Mesenchymal stem cell (in vitro differentiated cells and primary cell): ENCODE data around the gene PLXNB2.

Experiments
- DNase-seq: peaks from one replicate; pipeline ENCODE4 v3.0.0-alpha.2; 2013
- H2AFZ ChIP-seq: one replicate; pipeline ENCODE4 v1.6.1; 2013; ENCODE audit warnings: low read depth, mild to moderate bottlenecking, control low read depth, inconsistent platforms, low read length, moderate library complexity
- H2AK5ac ChIP-seq: 2 replicates; pipeline ENCODE4 v1.6.1; 2013; ENCODE audit warnings: low read length, moderate library complexity, mild to moderate bottlenecking, inconsistent platforms; ENCODE audit not compliant: severe bottlenecking
- H2BK120ac ChIP-seq: one replicate; pipeline ENCODE4 v1.6.1; 2013; ENCODE audit warnings: low read depth, mild to moderate bottlenecking, inconsistent platforms, low read length, moderate library complexity
- H2BK12ac ChIP-seq, 2 experiments: one replicate each; pipeline ENCODE4 v1.6.1; 2013; ENCODE audit warnings: inconsistent platforms in 2 of 2, low read length in 2 of 2, mild to moderate bottlenecking in 2 of 2, moderate library complexity in 2 of 2, control low read depth in 1 of 2
- H2BK15ac ChIP-seq: one replicate; pipeline ENCODE4 v1.6.1; 2013; ENCODE audit warnings: mild to moderate bottlenecking, low read depth, inconsistent platforms; ENCODE audit not compliant: poor library complexity, severe bottlenecking
- H2BK5ac ChIP-seq: 2 replicates; pipeline ENCODE4 v1.6.1; 2013; ENCODE audit warnings: low read depth, mild to moderate bottlenecking, low read length, control low read depth, inconsistent platforms; ENCODE audit not compliant: poor library complexity, severe bottlenecking
- H3K14ac ChIP-seq, 2 experiments: one replicate each; pipeline ENCODE4 v1.6.1; 2013; ENCODE audit warnings: inconsistent platforms in 2 of 2, low read length in 2 of 2, control low read depth in 1 of 2, mild to moderate bottlenecking in 1 of 2, moderate library complexity in 1 of 2
- H3K18ac ChIP-seq, 2 experiments: one replicate each; pipeline ENCODE4 v1.6.1; 2013; ENCODE audit warnings: inconsistent platforms in 2 of 2, low read length in 2 of 2, control low read depth in 1 of 2, low read depth in 1 of 2, mild to moderate bottlenecking in 1 of 2
- H3K23ac ChIP-seq, 2 experiments: one replicate each; pipeline ENCODE4 v1.6.1; 2013; ENCODE audit warnings: inconsistent platforms in 2 of 2, low read length in 2 of 2, mild to moderate bottlenecking in 2 of 2, moderate library complexity in 2 of 2, control low read depth in 1 of 2
- H3K27ac ChIP-seq: 2 replicates; pipeline ENCODE4 v1.5.1; 2013; ENCODE audit warnings: mild to moderate bottlenecking, moderate library complexity, low read length, control low read depth, inconsistent platforms; ENCODE audit not compliant: poor library complexity, severe bottlenecking
- H3K27me3 ChIP-seq, 2 experiments: 2 replicates each; pipeline versions ENCODE4 v1.6.1 to v1.7.0; 2013; ENCODE audit warnings: low read length in 2 of 2, mild to moderate bottlenecking in 2 of 2, moderate library complexity in 2 of 2, control low read depth in 1 of 2, inconsistent platforms in 1 of 2; ENCODE audit not compliant: control insufficient read depth in 1 of 2, insufficient read depth in 1 of 2
- H3K36me3 ChIP-seq, 2 experiments: 2 replicates each; pipeline versions ENCODE4 v1.6.1 to v1.7.0; 2013; ENCODE audit warnings: low read length in 2 of 2, control low read depth in 1 of 2, inconsistent platforms in 1 of 2, low read depth in 1 of 2, mild to moderate bottlenecking in 1 of 2; ENCODE audit not compliant: insufficient read depth in 2 of 2, control insufficient read depth in 1 of 2
- H3K4ac ChIP-seq, 2 experiments: one replicate each; pipeline ENCODE4 v1.6.1; 2013; ENCODE audit warnings: inconsistent platforms in 2 of 2, low read length in 2 of 2, mild to moderate bottlenecking in 2 of 2, moderate library complexity in 2 of 2, control low read depth in 1 of 2, low read depth in 1 of 2
- H3K4me1 ChIP-seq: 2 replicates; pipeline ENCODE4 v1.6.1; 2013; ENCODE audit warnings: low read depth, low read length, control low read depth; ENCODE audit not compliant: control insufficient read depth, insufficient read depth
- H3K4me2 ChIP-seq: 2 replicates; pipeline ENCODE4 v1.6.1; 2013; ENCODE audit warnings: low read length, mild to moderate bottlenecking, inconsistent platforms; ENCODE audit not compliant: poor library complexity, severe bottlenecking
- H3K4me3 ChIP-seq, 2 experiments: 2 replicates each; pipeline versions ENCODE4 v1.5.1 to v1.7.0; 2013; ENCODE audit warnings: low read length in 2 of 2, mild to moderate bottlenecking in 2 of 2, control low read depth in 1 of 2, low read depth in 1 of 2; ENCODE audit not compliant: insufficient read depth in 1 of 2
- H3K79me1 ChIP-seq: replicated peaks from 2 replicates; pipeline ENCODE4 v1.6.1; 2013; ENCODE audit warnings: mild to moderate bottlenecking, control low read depth, low read length, inconsistent platforms; ENCODE audit not compliant: poor library complexity, severe bottlenecking
- H3K9ac ChIP-seq: 2 replicates; pipeline ENCODE4 v1.7.0; 2013; ENCODE audit warnings: mild to moderate bottlenecking, low read length, moderate library complexity
- H3K9me3 ChIP-seq: 2 replicates; pipeline ENCODE4 v1.7.0; 2013; ENCODE audit warnings: mild to moderate bottlenecking, low read length; ENCODE audit not compliant: control insufficient read depth
- H4K8ac ChIP-seq: one replicate; pipeline ENCODE4 v1.6.1; 2013; ENCODE audit warnings: inconsistent platforms, mild to moderate bottlenecking, low read length, moderate library complexity
- H4K91ac ChIP-seq: one replicate; pipeline ENCODE4 v1.6.1; 2013; ENCODE audit warnings: mild to moderate bottlenecking, low read length, inconsistent platforms
- WGBS: methylation state at CpG from one replicate; pipeline ENCODE4 v1.1.7; 2013; ENCODE audit warnings: mixed read lengths; 5-methylcytosine and 5-hydroxymethylcytosine counted together

PLXNB2 gene

DNA sequence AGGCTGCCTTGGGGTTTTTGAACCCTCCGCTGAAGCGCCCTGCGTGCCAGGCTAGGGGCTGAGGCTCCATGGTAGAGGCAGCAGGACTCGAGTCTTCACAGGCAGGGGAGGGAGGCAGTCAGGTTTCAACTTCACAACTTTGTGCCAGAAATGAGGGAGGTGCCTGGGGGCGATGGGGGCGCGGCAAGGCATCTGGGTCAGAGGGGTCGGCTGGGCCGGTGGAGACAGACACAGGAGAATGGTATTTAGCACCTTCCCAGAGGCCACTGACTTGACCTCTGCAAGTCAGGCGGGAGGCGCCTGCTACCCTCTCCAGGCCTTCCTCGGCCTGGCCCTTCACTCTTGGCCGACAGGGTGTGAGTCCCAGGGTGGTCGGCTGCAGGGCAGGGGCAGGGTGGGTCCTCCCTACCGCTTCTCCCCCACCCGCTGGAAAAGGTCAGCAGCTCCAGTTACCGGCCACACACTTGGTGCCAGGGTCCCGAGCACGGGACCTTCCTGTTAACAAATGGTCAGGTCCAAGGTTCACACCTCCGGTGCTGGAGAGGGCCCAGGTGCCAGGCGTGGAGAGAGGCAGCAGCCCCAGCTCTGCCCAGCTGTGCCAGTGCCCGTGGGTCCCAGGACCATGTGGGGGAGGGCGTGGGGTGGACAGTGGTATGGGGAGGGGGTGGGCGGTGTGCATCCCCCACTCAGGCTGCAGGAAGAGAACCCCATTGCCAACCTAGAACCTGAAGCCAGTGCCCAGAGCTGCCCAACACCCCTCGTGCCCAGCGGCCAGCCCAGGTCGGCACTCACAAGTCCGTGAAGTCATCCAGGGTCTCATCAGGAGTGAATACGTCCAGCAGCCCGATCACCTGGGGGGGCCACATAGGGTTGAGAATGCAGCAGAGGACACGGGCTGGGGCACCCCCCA, 49.7 kb downstream of the PLXNB2 start:
- peaks cover 4 to 64% of the 10 kb centered on the region in 2 experiments for H3K36me3 ChIP-seq
- no peak overlapping the region for H3K4me3 ChIP-seq
- no peak overlapping the region for H4K8ac ChIP-seq
- no peak overlapping the region for H3K4me2 ChIP-seq
- H4K91ac ChIP-seq, result peak overlapping the region; percentile 18
- no peaks in the 10 kb centered on the region for H3K9me3 ChIP-seq
- H2BK120ac ChIP-seq, result no peak overlapping the region
- H3K9ac ChIP-seq, result no peak overlapping the region
- DNase-seq, result no peak
- H3K14ac ChIP-seq, result no peak overlapping the region
- no peak overlapping the region for H3K4ac ChIP-seq
- H3K18ac ChIP-seq, result no peak overlapping the region
- peaks cover 0 to 5% of the 10 kb centered on the region in 2 experiments for H3K27me3 ChIP-seq
- no peak overlapping the region for H2BK15ac ChIP-seq
- H2AK5ac ChIP-seq, result no peak overlapping the region
- no peak overlapping the region for H2BK5ac ChIP-seq
- no peak overlapping the region for H3K27ac ChIP-seq
- H2BK12ac ChIP-seq, result peak overlapping the region in 1 of 2 experiments; percentile 19
- H3K4me1 ChIP-seq, result peaks cover 31% of the 10 kb centered on the region
- no peak overlapping the region for H2AFZ ChIP-seq
- H3K79me1 ChIP-seq, result peaks cover 21% of the 10 kb centered on the region
- no peak overlapping the region for H3K23ac ChIP-seq
- WGBS, result 80% methylated on average over 31 of the region's 31 CpGs

DNA sequence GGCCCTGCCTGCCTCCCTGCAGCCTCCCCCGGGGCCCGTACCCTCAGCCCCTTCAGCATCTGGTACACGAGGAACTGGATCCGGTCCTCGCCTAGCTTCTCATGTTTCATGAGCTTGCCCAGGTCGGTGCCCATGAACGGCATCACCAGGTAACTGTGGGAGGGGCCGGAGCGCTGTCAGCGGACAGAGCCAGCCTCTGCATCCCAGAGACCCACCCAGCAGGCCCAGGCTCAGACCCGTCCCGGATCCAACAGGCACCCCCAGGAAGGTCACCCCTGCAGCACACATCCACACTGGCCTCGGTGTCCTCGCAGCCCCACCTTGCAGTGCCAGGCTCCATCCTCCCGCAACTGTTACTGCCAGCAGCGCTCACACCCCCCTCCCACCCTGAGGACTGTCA, 50.4 kb downstream of the PLXNB2 start:
- Histone ChIP-seq H3K18ac (no peak overlapping the region), H4K8ac (no peak overlapping the region), H2BK15ac (no peak overlapping the region), H2AFZ (no peak overlapping the region), H3K9ac (no peak overlapping the region), H2BK5ac (no peak overlapping the region), H3K27ac (no peak overlapping the region), H3K9me3 (no peaks in the 10 kb centered on the region), H4K91ac (peak overlapping the region; percentile 18), H3K4me2 (no peak overlapping the region), H3K27me3 (no peaks in the 10 kb centered on the region), H3K23ac (no peak overlapping the region), H3K4me1 (peaks cover 24% of the 10 kb centered on the region), H3K4me3 (no peak overlapping the region), H2BK120ac (no peak overlapping the region), H3K36me3 (peaks cover 4 to 68% of the 10 kb centered on the region in 2 experiments), H3K79me1 (peaks cover 21% of the 10 kb centered on the region), H2AK5ac (no peak overlapping the region), H3K14ac (no peak overlapping the region), H3K4ac (no peak overlapping the region), H2BK12ac (no peak overlapping the region)
- DNase-seq, result no peak
- 97% methylated on average over 16 of the region's 16 CpGs for WGBS

DNA sequence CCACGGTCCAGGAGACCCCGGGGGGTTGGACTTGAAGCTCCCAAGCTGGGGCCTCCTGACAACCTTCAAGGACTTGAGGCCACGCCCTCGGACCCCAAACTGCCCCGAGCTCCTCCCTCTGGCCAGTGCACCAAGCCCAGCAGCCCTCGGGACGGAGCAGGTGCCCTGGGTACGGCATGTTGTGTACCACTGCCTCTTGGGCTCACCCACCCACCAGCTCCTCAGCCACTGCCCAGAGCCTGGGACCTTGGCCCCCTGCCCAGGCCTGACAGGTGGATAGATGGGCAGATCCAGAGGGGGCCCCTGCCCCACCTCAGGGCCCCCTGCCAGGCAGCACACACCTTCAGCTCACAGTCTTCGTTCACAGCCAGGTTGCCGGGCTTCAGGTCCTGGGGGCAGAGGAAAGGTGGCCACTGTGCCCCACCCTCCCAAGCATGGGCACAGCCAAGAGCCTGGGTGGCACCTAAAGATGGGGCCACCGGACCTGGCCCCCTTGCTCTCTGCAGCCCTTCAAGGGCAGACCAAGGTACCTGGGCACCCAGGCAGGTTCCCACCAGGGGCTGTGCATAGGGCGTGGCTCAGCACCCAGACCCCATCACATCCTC, 51.1 kb downstream of the PLXNB2 start:
- Histone ChIP-seq H2BK15ac (no peak overlapping the region), H3K4me1 (peaks cover 29% of the 10 kb centered on the region), H4K91ac (no peak overlapping the region), H2AFZ (no peak overlapping the region), H3K4me3 (no peak overlapping the region), H2BK5ac (no peak overlapping the region), H3K4me2 (no peak overlapping the region), H2BK120ac (no peak overlapping the region), H3K79me1 (peaks cover 21% of the 10 kb centered on the region), H3K18ac (no peak overlapping the region), H3K14ac (no peak overlapping the region), H3K9me3 (no peaks in the 10 kb centered on the region), H4K8ac (no peak overlapping the region), H3K27ac (no peak overlapping the region), H3K9ac (no peak overlapping the region), H3K23ac (no peak overlapping the region), H3K4ac (no peak overlapping the region), H2BK12ac (no peak overlapping the region), H3K36me3 (peaks cover 4 to 68% of the 10 kb centered on the region in 2 experiments), H2AK5ac (no peak overlapping the region), H3K27me3 (no peaks in the 10 kb centered on the region)
- DNase-seq, result no peak
- WGBS, result 97% methylated on average over 12 of the region's 12 CpGs

DNA sequence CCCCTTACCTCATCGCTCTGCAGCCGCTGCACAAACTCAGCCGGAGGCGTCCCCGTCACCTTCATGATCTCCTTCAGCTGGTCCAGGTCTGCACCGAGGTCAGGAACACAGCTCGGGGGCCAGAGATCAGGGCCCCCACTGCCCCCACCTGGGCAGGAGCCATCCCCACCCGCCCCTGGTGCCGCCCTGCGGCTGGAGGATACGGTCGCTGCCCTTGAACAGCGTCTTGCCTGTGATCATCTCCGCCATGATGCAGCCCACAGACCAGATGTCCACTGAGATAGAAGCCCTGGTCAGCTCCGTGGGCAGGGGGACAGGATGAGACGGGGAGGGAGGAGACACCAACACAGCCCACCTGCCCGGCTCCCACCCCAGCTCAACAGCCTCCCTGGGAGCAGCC, 51.8 kb downstream of the PLXNB2 start:
- Histone ChIP-seq H4K8ac (no peak overlapping the region), H3K4ac (no peak overlapping the region), H3K4me3 (no peak overlapping the region), H4K91ac (no peak overlapping the region), H3K4me1 (peaks cover 31% of the 10 kb centered on the region), H3K36me3 (peaks cover 4 to 68% of the 10 kb centered on the region in 2 experiments), H2BK5ac (no peak overlapping the region), H3K27me3 (no peaks in the 10 kb centered on the region), H3K23ac (no peak overlapping the region), H3K27ac (no peak overlapping the region), H3K9me3 (no peaks in the 10 kb centered on the region), H3K9ac (no peak overlapping the region), H3K79me1 (peaks cover 21% of the 10 kb centered on the region), H2BK15ac (no peak overlapping the region), H2AFZ (no peak overlapping the region), H2BK12ac (no peak overlapping the region), H3K14ac (no peak overlapping the region), H3K4me2 (no peak overlapping the region), H2AK5ac (no peak overlapping the region), H2BK120ac (no peak overlapping the region), H3K18ac (no peak overlapping the region)
- WGBS, result 96% methylated on average over 16 of the region's 17 CpGs
- DNase-seq, result no peak
